Sigmoid colon (tissue), 3 donors: ENCODE data around the gene MYRIP.

ENCODE experiments used
- POLR2A ChIP-seq, 2 donors: fragments of 450-650 bp; IDR thresholded peaks; one replicate each; pipeline ENCODE4 v1.6.1; 2016; ENCODE audit warnings: antibody characterized with exemption in 2 of 2, mild to moderate bottlenecking in 2 of 2, moderate library complexity in 2 of 2
- TF ChIP-seq, protein P1 (sequence below), 4 experiments: fragments of 450-650 bp in 3 of 4; fragments of 200-600 bp in 1 of 4; IDR thresholded peaks; one replicate each; pipeline ENCODE4 v1.5.1; 2016 to 2019; ENCODE audit warnings: antibody characterized with exemption in 4 of 4, mild to moderate bottlenecking in 3 of 4, moderate library complexity in 2 of 4

DNA sequence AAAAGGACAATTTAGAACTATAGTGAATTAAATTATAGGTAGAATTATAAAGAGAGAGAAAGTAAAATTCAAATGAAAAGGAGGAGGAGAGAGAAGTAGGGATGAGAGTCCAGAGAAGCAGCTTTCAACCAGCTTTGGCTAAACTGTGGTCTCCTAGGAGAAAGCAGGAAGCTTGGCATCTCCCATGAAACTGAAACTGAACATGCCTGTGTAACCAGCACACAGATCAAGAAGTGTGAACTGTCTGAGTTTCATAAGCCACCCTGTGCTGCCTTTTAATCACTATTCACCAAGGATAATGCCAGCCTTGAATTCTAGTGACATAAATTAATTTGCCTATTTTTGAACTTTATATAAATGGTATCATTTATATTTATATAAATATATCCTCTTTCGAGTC is 128.5 kb downstream of the MYRIP start:
- TF ChIP-seq, protein P1, sequence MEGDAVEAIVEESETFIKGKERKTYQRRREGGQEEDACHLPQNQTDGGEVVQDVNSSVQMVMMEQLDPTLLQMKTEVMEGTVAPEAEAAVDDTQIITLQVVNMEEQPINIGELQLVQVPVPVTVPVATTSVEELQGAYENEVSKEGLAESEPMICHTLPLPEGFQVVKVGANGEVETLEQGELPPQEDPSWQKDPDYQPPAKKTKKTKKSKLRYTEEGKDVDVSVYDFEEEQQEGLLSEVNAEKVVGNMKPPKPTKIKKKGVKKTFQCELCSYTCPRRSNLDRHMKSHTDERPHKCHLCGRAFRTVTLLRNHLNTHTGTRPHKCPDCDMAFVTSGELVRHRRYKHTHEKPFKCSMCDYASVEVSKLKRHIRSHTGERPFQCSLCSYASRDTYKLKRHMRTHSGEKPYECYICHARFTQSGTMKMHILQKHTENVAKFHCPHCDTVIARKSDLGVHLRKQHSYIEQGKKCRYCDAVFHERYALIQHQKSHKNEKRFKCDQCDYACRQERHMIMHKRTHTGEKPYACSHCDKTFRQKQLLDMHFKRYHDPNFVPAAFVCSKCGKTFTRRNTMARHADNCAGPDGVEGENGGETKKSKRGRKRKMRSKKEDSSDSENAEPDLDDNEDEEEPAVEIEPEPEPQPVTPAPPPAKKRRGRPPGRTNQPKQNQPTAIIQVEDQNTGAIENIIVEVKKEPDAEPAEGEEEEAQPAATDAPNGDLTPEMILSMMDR (IDR thresholded peaks at IDR 0.05): no peak
- TF ChIP-seq POLR2A (IDR thresholded peaks at IDR 0.05): no peak
